ENCODE data around the gene NUDT14. TPM values are rescaled to one million over a fixed set of nuclear protein-coding genes. Genes with fewer than 3 reads are reported as not detected.

The NUDT14 gene
- total RNA-seq, 2 donors from 2014 or later, result 10.8 to 15.4 TPM

GRCh38 chr14:105200641-105201040 lies 19.5 kb upstream of the NUDT14 start:
- Mint-ChIP-seq H3K4me3 (no peak overlapping the region), H3K27ac (no peak overlapping the region), H3K36me3 (ENCODE audit: low read depth) (peaks cover 6% of the 10 kb centered on the region), H3K4me1 (peaks cover 13% of the 10 kb centered on the region), H3K27me3 (peaks cover 29% of the 10 kb centered on the region)
- H3K9me3 ChIP-seq (ENCODE audit: control insufficient read depth, low read length, poor library complexity, severe bottlenecking), result no peaks in the 10 kb centered on the region
- no peak for DNase-seq
- ATAC-seq, result no peak

- Mint-ChIP-seq H3K4me3 (no peak overlapping the region), H3K4me1 (peaks cover 14% of the 10 kb centered on the region)
- no peak for DNase-seq
Observed at GRCh38 chr14:105200074-105200473, 19.0 kb upstream of the NUDT14 start.

DNA sequence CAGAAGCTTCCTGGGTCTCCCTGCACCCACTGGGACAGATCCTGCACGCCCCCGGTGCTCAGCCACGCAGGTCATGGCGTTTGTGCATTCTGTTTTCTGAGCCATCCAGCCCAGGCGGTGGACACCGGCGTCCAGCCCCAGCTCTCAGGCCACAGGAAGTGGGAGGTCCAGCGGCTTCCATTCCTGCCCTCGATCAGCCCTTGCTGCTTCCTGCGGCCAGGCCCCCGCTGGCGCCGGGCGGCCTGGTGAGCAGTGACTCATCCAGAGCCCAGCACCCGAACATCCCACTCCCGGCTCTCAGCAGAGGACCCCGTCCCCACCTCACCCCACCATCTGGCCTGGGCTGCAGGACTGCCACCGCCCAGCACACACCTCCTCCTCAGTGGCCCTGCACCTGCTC lies 18.0 kb upstream of the NUDT14 start:
- H3K27ac Mint-ChIP-seq, result no peak overlapping the region
- no peak overlapping the region for H3K4me3 Mint-ChIP-seq
- ATAC-seq (no peak), DNase-seq (no peak)
- H3K27me3 Mint-ChIP-seq, result peaks cover 38% of the 10 kb centered on the region
- no peaks in the 10 kb centered on the region for H3K9me3 ChIP-seq (ENCODE audit: control insufficient read depth, low read length, poor library complexity, severe bottlenecking)
- H3K4me1 Mint-ChIP-seq, result peaks cover 19% of the 10 kb centered on the region
- peaks cover 9% of the 10 kb centered on the region for H3K36me3 Mint-ChIP-seq (ENCODE audit: low read depth)

More at GRCh38 chr14:105200074-105200473, 19.0 kb upstream of the NUDT14 start:
- Mint-ChIP-seq H3K36me3 (ENCODE audit: low read depth) (peaks cover 6% of the 10 kb centered on the region), H3K27me3 (peaks cover 30% of the 10 kb centered on the region), H3K27ac (no peak overlapping the region)
- no peaks in the 10 kb centered on the region for H3K9me3 ChIP-seq (ENCODE audit: control insufficient read depth, low read length, poor library complexity, severe bottlenecking)
- no peak for ATAC-seq

- H3K27ac Mint-ChIP-seq, result no peak overlapping the region
- no peak for DNase-seq
Observed at GRCh38 chr14:105198588-105198987, 17.5 kb upstream of the NUDT14 start.

DNA sequence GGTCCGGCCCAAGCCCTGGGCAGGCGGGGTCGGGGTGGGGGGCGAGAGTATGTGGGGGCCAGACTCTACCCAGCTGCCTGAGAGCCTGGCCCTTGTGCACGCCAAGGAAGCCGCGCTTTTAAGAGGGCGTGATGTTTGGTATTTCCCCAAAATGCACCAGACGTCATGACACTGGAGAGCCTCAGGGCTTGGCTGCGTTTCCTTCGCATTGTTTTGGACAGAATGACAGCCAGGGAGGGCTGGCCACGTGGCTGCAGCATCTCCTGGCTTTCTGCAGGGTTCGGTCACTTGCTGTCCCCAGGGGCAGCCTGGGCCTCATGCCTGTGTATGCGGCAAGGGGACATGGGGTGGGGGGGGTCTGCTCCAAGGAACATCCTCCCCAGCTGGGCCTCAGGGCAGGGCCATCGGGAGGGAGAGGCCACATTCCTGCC lies 16.1 kb upstream of the NUDT14 start:
- Mint-ChIP-seq H3K4me1 (peaks cover 24% of the 10 kb centered on the region), H3K27ac (no peak overlapping the region), H3K27me3 (peaks cover 41% of the 10 kb centered on the region), H3K36me3 (ENCODE audit: low read depth) (peaks cover 9% of the 10 kb centered on the region), H3K4me3 (no peak overlapping the region)
- DNase-seq (no peak), ATAC-seq (peak; percentile 56)
- H3K9me3 ChIP-seq (ENCODE audit: control insufficient read depth, low read length, poor library complexity, severe bottlenecking), result no peaks in the 10 kb centered on the region

More at GRCh38 chr14:105198588-105198987, 17.5 kb upstream of the NUDT14 start:
- Mint-ChIP-seq H3K4me3 (no peak overlapping the region), H3K4me1 (peaks cover 24% of the 10 kb centered on the region), H3K36me3 (ENCODE audit: low read depth) (peaks cover 9% of the 10 kb centered on the region), H3K27me3 (peaks cover 41% of the 10 kb centered on the region)
- H3K9me3 ChIP-seq (ENCODE audit: control insufficient read depth, low read length, poor library complexity, severe bottlenecking), result no peaks in the 10 kb centered on the region
- ATAC-seq, result no peak

- H3K9me3 ChIP-seq (ENCODE audit: control insufficient read depth, low read length, poor library complexity, severe bottlenecking), result no peaks in the 10 kb centered on the region
- H3K27me3 Mint-ChIP-seq, result peaks cover 41% of the 10 kb centered on the region
- no peak overlapping the region for H3K27ac Mint-ChIP-seq
- ATAC-seq (no peak), DNase-seq (no peak)
- peaks cover 9% of the 10 kb centered on the region for H3K36me3 Mint-ChIP-seq (ENCODE audit: low read depth)
- H3K4me3 Mint-ChIP-seq, result no peak overlapping the region
- H3K4me1 Mint-ChIP-seq, result peaks cover 19% of the 10 kb centered on the region
Observed at GRCh38 chr14:105196265-105196960, 15.3 kb upstream of the NUDT14 start.

- no peak for ATAC-seq
- Mint-ChIP-seq H3K27ac (no peak overlapping the region), H3K4me1 (peaks cover 21% of the 10 kb centered on the region), H3K4me3 (peak overlapping the region; percentile 39), H3K27me3 (peaks cover 41% of the 10 kb centered on the region), H3K36me3 (ENCODE audit: low read depth) (peaks cover 9% of the 10 kb centered on the region)
- H3K9me3 ChIP-seq (ENCODE audit: control insufficient read depth, low read length, poor library complexity, severe bottlenecking), result no peaks in the 10 kb centered on the region
- no peak for DNase-seq
Observed at GRCh38 chr14:105195522-105196264, 14.6 kb upstream of the NUDT14 start.

DNA sequence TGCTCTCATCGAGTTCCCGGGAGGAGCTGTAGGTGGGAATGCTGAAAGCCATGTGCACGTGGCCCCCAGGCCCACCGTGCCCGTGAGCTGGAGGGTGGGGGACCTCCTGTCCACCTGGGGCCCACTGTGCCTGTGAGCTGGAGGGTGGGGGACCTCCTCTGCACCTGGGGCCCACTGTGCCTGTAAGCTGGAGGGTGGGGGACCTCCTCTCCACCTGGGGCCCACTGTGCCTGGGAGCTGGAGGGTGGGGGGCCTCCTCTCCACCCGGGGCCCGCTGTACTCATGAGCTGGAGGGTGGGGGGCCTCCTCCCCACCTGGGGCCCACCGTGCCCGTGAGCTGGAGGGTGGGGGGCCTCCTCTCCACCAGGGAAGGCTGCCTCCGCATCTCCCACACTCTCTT lies 13.9 kb upstream of the NUDT14 start:
- H3K36me3 Mint-ChIP-seq (ENCODE audit: low read depth), result peaks cover 9% of the 10 kb centered on the region
- H3K4me1 Mint-ChIP-seq, result peaks cover 21% of the 10 kb centered on the region
- no peaks in the 10 kb centered on the region for H3K9me3 ChIP-seq (ENCODE audit: control insufficient read depth, low read length, poor library complexity, severe bottlenecking)
- H3K27me3 Mint-ChIP-seq, result peaks cover 37% of the 10 kb centered on the region
- H3K4me3 Mint-ChIP-seq, result peak overlapping the region; percentile 74
- DNase-seq, result no peak
- H3K27ac Mint-ChIP-seq, result no peak overlapping the region
- ATAC-seq, result no peak

DNA sequence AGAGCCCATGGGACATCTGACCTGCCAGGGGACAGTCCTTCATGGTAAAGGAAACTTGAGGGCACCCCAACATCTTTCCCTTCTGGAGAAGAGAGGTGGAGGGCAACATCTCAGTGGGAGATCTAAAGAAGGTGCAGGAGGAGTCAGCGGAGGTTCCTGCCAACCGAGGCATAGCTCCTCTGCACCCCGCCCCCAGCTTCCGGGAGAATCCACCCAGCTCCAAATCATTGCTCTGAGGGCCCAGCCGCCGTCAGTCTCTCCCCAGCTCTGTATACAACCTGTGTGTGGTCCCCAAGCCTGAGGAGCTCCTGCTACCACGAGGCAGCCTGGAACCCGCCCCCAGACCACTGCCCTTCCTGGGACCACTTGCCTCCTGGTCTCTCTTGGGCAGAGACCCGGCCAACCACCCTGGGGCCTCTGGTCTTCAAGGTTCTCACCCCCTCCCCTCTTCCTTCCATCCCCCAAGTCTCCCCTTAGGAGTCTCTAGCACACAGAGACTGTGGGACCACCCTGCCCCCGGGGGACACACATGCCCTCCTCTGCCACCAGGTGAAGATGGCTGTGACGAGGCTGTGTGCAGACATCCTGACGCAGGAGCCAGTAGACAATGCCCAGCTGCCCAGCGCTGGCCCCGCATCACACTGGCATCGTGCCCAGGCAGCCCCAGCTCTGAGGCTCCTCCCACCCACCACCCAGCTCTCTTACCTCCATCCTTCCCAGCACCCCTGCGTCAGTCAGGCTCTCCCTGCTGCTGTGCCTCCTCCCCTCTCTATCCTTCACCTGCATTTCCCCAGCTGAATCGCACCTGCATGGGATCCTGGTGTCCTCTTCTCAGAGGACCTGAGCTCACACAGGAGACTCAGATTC lies 13.0 kb upstream of the NUDT14 start:
- Mint-ChIP-seq H3K27ac (no peak overlapping the region), H3K27me3 (peaks cover 33% of the 10 kb centered on the region), H3K4me1 (peaks cover 21% of the 10 kb centered on the region), H3K4me3 (peak overlapping the region; percentile 74), H3K36me3 (ENCODE audit: low read depth) (peaks cover 6% of the 10 kb centered on the region)
- no peaks in the 10 kb centered on the region for H3K9me3 ChIP-seq (ENCODE audit: control insufficient read depth, low read length, poor library complexity, severe bottlenecking)
- no peak for DNase-seq
- peak; percentile 59 for ATAC-seq

- Mint-ChIP-seq H3K4me1 (peaks cover 21% of the 10 kb centered on the region), H3K27ac (no peak overlapping the region), H3K4me3 (no peak overlapping the region), H3K36me3 (ENCODE audit: low read depth) (peaks cover 3% of the 10 kb centered on the region), H3K27me3 (peaks cover 30% of the 10 kb centered on the region)
- no peaks in the 10 kb centered on the region for H3K9me3 ChIP-seq (ENCODE audit: control insufficient read depth, low read length, poor library complexity, severe bottlenecking)
- DNase-seq, result no peak
- peak; percentile 29 for ATAC-seq
Observed at GRCh38 chr14:105192866-105193731, 12.0 kb upstream of the NUDT14 start.

- no peak overlapping the region for H3K4me3 Mint-ChIP-seq
- no peak for DNase-seq
- peaks cover 4% of the 10 kb centered on the region for H3K4me1 Mint-ChIP-seq
- H3K27ac Mint-ChIP-seq, result no peak overlapping the region
- peaks cover 17% of the 10 kb centered on the region for H3K27me3 Mint-ChIP-seq
- H3K9me3 ChIP-seq (ENCODE audit: control insufficient read depth, low read length, poor library complexity, severe bottlenecking), result no peaks in the 10 kb centered on the region
- no peak for ATAC-seq
- H3K36me3 Mint-ChIP-seq (ENCODE audit: low read depth), result no peaks in the 10 kb centered on the region
Observed at GRCh38 chr14:105187935-105188524, 6.9 kb upstream of the NUDT14 start.

DNA sequence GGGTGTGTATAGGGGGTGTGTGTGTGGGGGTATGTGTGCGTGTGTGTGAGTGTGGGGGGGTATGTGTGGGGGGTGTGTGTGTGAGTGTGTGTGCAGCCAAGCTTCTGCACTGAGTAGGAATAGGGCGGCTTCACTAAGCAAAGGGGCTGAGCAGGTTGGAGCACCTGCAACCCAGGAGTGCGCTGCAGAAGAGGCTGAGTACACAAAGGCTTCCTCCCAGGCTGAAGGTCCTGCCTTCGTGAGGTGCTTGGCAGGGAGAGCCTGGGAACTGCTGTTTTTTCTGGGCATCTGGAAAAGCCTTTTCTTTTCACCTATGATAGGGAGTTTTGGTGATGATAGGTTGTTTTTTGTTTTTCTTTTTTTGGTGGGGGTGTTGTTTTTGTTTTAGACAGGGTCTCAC lies 6.0 kb upstream of the NUDT14 start:
- Mint-ChIP-seq H3K27me3 (peaks cover 17% of the 10 kb centered on the region), H3K4me3 (no peak overlapping the region), H3K4me1 (peaks cover 6% of the 10 kb centered on the region), H3K27ac (no peak overlapping the region), H3K36me3 (ENCODE audit: low read depth) (no peaks in the 10 kb centered on the region)
- DNase-seq (no peak), ATAC-seq (no peak)
- no peaks in the 10 kb centered on the region for H3K9me3 ChIP-seq (ENCODE audit: control insufficient read depth, low read length, poor library complexity, severe bottlenecking)

Measured in T-helper 17 cell (primary cell).